GM04504 (cell line): ENCODE measurements around the gene MAN2B2.
"Not testable (repeated sequence)": the region's sequence is repeated elsewhere in the genome, so short reads cannot be mapped to it uniquely, and the experiment has no call there.

Source experiments
- DNase-seq: peaks from one replicate; pipeline ENCODE4 v3.0.0-alpha.2; 2012; ENCODE audit warnings: low read depth

The MAN2B2 gene

DNA sequence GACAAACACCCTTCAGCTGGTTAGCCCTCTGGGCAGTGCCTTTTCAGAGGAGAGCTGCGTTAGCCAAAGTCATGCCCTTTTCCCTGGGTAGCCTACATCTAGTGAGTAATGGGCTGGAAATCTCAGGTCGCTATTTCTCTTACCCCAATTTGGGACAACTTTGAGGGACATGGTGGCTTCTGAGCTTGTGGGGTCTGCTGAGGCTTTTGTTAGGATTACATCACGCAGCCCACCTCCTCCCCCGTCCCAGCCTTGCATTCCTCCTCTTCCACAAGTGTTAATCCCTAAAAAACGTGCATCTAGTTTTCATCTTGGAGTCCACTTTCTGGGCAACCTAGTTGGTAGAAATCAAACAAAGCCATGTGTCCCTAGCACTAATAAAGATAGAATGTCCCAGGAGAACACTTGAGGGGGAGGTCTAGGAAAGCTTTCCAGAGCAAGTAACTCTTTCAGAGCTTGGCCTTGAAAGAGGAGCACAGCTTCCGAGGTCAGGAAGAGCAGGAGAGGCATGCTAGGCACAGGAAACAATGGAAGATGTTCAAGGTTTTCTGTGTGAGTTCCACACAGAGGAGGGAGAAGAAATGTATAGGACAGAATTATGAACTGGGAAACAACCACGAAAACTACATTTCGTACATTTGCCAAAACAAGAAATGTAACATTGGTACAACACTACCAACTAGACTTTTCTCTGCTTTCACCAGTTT, 68.3 kb downstream of the MAN2B2 start:
- no peak for DNase-seq

- DNase-seq, result no peak
These were observed 70.0 kb downstream of the MAN2B2 start for GRCh38 chr4:6644792-6645530.

- DNase-seq, result no peak
These were observed 72.2 kb downstream of the MAN2B2 start for GRCh38 chr4:6647169-6647568.

DNA sequence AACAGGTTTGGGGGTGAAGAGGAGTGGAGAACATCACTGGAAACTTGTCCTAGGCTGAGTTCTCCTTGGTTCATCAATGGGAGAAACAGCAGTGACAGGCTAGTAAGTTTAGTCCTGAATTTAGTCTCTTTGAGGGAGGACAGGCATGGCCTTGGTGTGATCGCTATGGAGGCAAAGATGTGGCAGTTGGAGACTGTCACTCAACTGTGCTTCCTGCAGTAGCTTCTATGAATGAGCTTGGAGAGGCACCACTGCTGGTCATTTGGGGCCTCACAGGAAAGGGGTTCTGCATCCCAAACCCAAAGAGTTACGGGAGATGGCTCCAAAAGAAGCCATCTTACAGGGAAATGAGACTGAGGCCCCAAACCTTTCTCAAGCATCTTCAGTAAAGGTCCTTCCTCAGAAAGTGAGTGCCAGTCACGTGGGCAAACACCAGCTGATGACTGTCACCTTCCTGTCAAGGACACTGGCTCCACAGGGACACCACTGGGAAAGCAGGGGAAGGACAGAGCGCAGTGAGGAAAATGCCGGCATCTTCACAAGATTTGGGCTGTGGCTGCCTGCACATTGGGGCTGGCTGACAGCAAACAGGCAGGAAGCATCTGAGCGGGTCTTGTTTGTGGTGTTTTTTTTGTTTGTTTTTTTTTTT, 72.7 kb downstream of the MAN2B2 start:
- no peak for DNase-seq

DNA sequence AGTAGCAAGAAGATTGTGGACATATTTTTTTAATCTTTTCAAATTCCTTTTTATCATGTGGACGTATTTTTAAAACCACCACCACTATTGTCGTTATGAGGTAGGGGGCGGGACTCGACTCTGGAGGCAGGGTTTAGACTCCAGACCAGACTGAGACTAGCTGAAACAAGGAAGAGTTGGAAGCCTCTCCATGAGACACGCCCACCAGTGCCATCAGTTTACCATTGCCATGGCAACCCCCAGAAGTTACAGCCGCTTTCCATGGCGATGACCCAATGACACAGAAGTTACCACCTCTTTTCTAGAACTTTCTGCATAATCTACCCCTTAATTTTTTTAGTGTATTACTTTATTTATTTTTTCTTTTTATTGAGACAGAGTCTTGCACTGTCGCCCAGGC, 74.2 kb downstream of the MAN2B2 start:
- DNase-seq, result no peak

- DNase-seq, result not testable (repeated sequence)
These were observed 79.2 kb downstream of the MAN2B2 start for GRCh38 chr4:6654211-6654610.

- not testable (repeated sequence) for DNase-seq
These were observed 80.3 kb downstream of the MAN2B2 start for GRCh38 chr4:6655291-6655690.

GRCh38 chr4:6655924-6656323, 80.9 kb downstream of the MAN2B2 start:
- no peak for DNase-seq

GRCh38 chr4:6657242-6658208, 82.5 kb downstream of the MAN2B2 start:
- DNase-seq, result no peak

DNA sequence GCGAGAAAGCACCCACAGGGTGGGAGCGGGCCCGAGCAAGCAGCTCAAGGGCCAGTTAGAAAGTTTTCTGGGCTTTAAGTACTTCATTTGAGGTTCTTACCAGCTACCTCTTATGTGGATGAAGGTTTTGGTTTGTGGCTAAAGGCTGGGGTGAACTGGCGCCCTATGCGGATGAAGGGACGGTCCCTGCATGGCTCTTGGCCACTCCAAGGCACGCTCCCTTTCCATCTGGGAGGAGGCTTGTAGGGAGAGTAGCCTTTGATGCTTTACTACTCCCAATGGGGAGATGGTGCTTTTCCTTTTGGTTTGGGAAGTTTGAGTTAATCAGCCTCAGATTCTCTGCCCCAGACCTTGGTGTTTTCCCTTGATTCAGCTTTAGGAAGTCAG, 83.2 kb downstream of the MAN2B2 start:
- no peak for DNase-seq

- DNase-seq, result no peak
These were observed 83.6 kb downstream of the MAN2B2 start for GRCh38 chr4:6658597-6659075.

GRCh38 chr4:6659897-6660296, 84.9 kb downstream of the MAN2B2 start:
- no peak for DNase-seq

DNA sequence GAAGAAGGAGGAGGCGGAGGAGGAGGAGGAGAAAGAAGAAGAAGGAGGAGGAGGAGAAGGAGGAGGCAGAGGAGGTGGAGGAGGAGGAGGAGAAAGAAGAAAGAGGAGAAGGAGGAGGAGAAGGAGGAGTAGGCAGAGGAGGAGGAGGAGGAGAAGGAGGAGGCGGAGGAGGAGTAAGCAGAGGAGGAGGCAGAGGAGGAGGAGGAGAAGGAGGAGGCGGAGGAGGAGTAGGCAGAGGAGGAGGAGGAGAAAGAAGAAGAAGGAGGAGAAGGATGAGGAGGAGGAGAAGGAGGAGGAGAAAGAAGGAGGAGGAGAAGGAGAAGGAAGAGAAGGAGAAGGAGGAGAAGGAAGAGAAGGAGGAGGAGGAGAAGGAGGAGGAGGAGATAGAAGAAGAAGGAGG, 85.4 kb downstream of the MAN2B2 start:
- no peak for DNase-seq

DNA sequence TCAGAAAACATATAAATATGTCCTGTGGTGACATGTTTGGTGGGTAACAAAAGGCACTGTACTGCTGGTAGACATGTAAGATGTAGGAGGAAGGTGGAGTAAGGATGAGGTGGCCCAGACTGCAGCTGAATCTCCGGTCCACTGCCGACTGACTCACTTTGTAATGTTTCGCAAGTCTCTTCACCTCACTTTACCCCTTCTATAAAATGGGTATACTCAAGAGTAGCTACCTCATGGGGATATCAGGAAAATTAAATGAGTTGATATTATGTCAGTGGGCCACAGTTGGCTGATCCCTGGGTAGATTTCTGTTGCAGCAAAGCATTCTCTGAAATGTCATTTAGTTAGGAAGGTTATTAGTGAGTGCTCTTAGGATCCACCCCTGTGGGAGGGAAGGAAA, 87.6 kb downstream of the MAN2B2 start:
- no peak for DNase-seq

GRCh38 chr4:6663596-6664393, 88.8 kb downstream of the MAN2B2 start:
- DNase-seq, result no peak

- no peak for DNase-seq
These were observed 90.3 kb downstream of the MAN2B2 start for GRCh38 chr4:6665320-6665654.

GRCh38 chr4:6668391-6668790, 93.4 kb downstream of the MAN2B2 start:
- DNase-seq, result no peak

DNA sequence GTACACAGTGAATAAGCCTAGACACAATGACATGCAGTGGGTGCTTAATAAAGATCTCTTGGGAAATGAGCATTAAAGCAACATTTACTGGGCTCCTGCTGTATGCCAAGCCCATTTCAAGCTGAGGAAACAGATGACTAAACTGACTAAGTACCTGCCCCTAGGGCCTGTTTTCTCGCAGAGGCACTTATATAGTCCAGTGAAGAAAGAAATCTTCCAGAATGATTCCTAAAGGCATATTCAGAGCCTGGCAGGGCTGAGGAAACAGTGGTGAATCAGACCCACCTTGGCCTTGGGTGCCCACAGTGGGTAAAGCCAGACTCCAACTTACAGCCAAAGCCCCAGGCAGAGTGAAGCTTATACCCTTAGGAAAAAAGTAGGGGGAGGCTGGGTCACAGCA, 96.7 kb downstream of the MAN2B2 start:
- DNase-seq, result no peak

DNA sequence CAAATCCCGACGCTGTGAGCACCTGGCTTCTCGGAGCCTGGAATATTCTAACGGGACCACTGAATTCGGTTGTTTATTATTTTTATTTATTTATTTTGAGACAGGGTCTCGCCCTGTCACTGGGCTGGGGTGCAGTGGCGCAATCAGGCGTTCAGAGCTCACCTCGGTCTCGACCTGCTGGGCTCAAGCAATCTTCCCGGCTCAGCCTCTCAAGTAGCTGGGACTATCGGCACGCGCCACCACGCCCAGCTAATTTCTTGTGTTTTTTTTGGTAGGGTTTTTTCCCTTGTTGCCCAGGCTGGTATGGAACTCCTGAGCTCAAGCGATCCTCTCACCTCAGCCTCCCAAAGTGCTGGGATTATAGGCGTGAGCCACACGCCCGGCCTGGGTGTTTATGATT, 97.1 kb downstream of the MAN2B2 start:
- no peak for DNase-seq

DNA sequence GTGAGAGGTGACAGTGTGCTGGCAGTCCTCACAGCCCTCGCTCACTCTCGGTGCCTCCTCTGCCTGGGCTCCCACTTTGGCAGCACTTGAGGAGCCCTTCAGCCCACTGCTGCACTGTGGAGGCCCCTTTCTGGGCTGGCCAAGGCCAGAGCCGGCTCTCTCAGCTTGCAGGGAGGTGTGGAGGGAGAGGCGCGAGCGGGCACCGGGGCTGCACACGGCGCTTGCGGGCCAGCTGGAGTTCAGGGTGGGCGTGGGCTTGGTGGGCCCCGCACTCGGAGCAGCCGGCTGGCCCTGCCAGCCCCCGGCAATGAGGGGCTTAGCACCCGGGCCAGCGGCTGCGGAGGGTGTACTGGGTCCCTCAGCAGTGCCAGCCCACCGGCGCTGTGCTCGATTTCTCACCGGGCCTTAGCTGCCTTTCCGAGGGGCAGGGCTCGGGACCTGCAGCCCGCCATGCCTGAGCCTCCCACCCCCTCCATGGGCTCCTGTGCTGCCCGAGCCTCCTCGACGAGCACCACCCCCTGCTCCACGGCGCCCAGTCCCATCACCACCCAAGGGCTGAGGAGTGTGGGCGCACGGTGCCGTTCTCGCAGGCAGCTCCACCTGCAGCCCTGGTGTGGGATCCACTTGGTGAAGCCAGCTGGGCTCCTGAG, 97.7 kb downstream of the MAN2B2 start:
- not testable (repeated sequence) for DNase-seq
